GM18519 (cell line): ENCODE results near the gene LSM10.

ENCODE experiments used
- ATAC-seq: cut with Tn5 transposase; IDR thresholded peaks from one replicate; pipeline ENCODE4 v1.9.1; 2021; ENCODE audit warnings: mild to moderate bottlenecking, moderate library complexity; ENCODE audit not compliant: unreplicated experiment, low FRiP score

LSM10 gene

GRCh38 chr1:36397378-36398230 lies at the start of gene LSM10:
LSM10 (minus strand) TSS chr1:36397908; CDS start chr1:36394129, 3,779 bp downstream.
- peak; percentile 64 for ATAC-seq

GRCh38 chr1:36447450-36447849 lies 49.7 kb upstream of the LSM10 start:
- ATAC-seq, result no peak

GRCh38 chr1:36446746-36447145 lies 49.0 kb upstream of the LSM10 start:
- no peak for ATAC-seq

GRCh38 chr1:36446271-36446670 lies 48.6 kb upstream of the LSM10 start:
- ATAC-seq, result no peak

GRCh38 chr1:36443297-36443696 lies 45.6 kb upstream of the LSM10 start:
- no peak for ATAC-seq

DNA sequence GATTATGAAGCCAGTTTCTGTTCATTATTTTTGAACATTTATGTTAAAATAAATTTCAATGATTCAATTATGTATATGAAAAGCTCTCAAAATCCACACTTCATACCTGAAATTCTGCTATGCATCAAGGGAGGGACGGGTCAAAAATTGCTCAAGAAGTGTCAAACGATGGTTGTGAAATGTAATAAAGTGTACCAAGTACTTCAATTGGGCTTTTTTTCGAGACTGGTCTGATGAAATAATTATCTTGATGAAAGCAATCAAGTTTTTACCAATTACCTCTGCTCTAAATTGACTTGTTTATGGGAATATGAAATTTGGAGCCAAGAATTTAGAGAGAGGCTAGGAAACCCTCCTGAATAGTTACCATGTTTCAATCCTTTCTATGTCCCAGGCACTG lies 44.6 kb upstream of the LSM10 start:
- no peak for ATAC-seq

DNA sequence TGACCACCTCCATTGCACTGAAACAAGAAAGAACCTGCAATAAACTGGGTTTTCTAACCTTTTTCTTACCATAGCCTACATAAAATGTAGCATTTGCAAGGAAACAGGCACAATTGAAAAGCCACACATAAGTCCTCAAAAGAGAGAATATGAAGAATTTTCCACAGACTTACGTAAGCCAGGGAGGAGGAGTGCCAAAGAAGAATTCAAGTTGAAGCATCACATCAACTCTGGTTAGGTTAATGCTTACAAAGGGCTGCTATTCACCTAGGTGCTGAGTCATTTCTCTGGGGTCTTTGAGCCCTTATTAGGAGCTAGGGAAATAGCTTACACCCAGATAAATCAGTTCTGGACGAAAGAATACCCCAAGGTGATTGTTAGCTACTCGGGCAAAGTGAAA lies 42.9 kb upstream of the LSM10 start:
- no peak for ATAC-seq

DNA sequence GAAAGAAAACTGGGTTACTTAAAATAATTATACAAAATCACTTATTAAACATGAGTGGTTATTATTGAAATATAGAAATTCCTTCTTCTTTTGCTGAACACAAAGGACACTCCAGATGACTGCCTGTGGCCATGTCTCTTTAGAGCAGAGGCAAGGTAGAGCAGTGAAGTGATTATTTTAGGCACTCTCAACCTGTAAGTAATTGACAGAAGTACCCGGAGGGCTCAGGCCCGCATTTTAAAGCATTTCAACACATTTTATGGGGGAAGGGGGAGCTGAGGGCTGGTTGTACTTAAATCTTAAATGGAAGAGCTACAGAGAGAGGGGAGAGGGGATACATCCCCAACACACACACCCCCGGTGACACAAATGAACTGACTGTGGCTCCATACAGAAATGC lies 42.3 kb upstream of the LSM10 start:
- ATAC-seq, result no peak

- ATAC-seq, result no peak
These were observed 41.0 kb upstream of the LSM10 start for GRCh38 chr1:36438715-36439114.

DNA sequence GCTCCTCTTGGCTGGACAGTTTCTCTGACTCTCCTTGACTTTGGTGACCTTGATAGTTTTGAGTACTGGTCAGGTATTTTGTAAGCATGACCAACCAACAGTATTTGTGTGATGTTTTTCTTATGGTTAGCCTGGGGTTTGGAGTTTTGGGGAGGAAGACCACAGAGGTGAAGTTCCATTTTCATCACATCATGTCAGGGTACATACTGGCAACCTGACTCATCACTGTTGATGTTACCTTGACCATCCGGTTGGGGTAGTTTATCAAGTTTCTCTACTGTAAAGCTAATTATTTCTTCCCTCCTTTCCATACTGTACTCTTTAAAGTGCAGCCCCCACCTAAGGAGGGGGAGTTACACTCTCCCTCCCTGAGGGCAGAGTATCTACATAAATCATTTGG lies 39.1 kb upstream of the LSM10 start:
- no peak for ATAC-seq

DNA sequence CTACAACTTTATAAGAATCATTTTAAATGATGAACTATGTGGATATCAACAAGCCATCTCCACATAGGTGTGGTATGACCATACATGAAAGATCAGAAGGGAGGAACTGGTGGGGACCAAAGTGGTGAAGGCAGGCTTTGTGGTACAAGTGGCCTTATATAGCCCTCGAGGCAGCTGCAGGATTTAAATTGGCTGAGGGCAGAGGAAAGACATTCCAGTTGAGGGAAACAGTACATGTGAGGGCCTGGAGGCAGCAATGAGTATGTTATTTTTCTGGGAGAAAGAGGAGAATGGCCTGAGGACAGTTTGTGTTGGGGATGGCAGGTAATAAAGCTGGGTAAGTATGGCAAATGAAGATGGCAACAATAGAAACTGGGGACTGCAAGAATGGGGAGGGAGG lies 35.4 kb upstream of the LSM10 start:
- no peak for ATAC-seq

GRCh38 chr1:36432616-36433015 lies 34.9 kb upstream of the LSM10 start:
- ATAC-seq, result no peak

GRCh38 chr1:36425791-36426190 lies 28.1 kb upstream of the LSM10 start:
- ATAC-seq, result no peak

- no peak for ATAC-seq
These were observed 23.9 kb upstream of the LSM10 start for GRCh38 chr1:36421649-36422048.

GRCh38 chr1:36420836-36421317 lies 23.2 kb upstream of the LSM10 start:
- ATAC-seq, result no peak

DNA sequence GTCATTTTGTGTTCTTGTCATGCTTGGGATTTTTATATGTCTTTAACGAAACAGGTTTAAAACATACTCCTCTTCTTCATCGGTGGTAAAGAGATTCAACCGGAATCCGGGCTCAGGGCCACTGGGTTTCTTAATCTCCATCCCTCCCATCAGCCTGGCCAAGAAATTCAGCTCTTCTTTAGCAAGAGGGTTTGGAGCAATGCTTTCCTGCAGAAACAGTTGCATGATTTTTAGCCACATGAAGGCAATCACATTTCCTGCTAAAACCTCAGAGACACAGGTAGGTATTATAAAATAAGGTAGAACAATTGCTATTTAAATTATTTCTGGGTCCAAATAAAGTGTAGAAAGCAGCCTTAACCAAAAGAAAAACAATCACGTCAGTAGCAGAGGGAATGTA lies 22.7 kb upstream of the LSM10 start:
- ATAC-seq, result no peak

GRCh38 chr1:36419569-36419968 lies 21.9 kb upstream of the LSM10 start:
- no peak for ATAC-seq

DNA sequence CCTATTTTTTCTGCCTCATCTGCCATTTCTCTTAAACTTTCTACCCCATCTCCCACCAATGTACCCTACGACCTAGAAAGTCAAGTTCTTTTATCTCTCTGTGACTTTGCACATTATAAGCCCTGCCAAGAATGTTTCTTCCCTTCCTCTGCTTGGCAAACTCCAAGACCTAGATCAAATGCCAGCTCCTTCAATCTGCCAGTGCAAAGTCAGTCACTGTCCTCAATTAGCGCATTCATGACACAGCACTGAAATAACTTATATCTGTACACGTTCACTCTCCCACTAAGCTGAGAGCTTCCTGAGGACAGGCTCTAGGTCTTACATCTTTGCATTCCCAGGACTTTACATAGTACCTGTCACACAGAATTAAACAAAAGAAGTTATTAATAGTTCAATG lies 21.4 kb upstream of the LSM10 start:
- ATAC-seq, result no peak

GRCh38 chr1:36417931-36418330 lies 20.2 kb upstream of the LSM10 start:
- ATAC-seq, result no peak

GRCh38 chr1:36415661-36416326 lies 18.1 kb upstream of the LSM10 start:
- no peak for ATAC-seq

- ATAC-seq, result no peak
These were observed 16.7 kb upstream of the LSM10 start for GRCh38 chr1:36414384-36414783.
